Measurements from ENCODE around the gene SCFD2.

Gene SCFD2

GRCh38 chr4:53123819-53124218, 242.0 kb downstream of the SCFD2 start:
- no peak overlapping the region for H3K4me2 ChIP-seq (ENCODE audit: low read length)
- no peak overlapping the region for H3K27ac ChIP-seq (ENCODE audit: low read length)
- no peak overlapping the region for H3K9ac ChIP-seq (ENCODE audit: low read length)
- H3K4me1 ChIP-seq (ENCODE audit: low read length) = no peaks in the 10 kb centered on the region
- no peaks in the 10 kb centered on the region for H3K9me3 ChIP-seq (ENCODE audit: insufficient read depth, low read length)
- no peaks in the 10 kb centered on the region for H3K79me2 ChIP-seq (ENCODE audit: low read length)
- no peaks in the 10 kb centered on the region for H3K27me3 ChIP-seq (ENCODE audit: low read depth, low read length)
- no peak overlapping the region for H2AFZ ChIP-seq (ENCODE audit: low read depth, low read length)
- no peaks in the 10 kb centered on the region for H4K20me1 ChIP-seq (ENCODE audit: insufficient read depth, low read length)
- TF ChIP-seq EZH2phosphoT487 (IDR thresholded peaks at IDR 0.05; ENCODE audit: low read depth) = no peak
- TF ChIP-seq, protein P1, sequence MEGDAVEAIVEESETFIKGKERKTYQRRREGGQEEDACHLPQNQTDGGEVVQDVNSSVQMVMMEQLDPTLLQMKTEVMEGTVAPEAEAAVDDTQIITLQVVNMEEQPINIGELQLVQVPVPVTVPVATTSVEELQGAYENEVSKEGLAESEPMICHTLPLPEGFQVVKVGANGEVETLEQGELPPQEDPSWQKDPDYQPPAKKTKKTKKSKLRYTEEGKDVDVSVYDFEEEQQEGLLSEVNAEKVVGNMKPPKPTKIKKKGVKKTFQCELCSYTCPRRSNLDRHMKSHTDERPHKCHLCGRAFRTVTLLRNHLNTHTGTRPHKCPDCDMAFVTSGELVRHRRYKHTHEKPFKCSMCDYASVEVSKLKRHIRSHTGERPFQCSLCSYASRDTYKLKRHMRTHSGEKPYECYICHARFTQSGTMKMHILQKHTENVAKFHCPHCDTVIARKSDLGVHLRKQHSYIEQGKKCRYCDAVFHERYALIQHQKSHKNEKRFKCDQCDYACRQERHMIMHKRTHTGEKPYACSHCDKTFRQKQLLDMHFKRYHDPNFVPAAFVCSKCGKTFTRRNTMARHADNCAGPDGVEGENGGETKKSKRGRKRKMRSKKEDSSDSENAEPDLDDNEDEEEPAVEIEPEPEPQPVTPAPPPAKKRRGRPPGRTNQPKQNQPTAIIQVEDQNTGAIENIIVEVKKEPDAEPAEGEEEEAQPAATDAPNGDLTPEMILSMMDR (IDR thresholded peaks at IDR 0.05; ENCODE audit: low read depth, low read length) = no peak
- H3K4me3 ChIP-seq (ENCODE audit: low read length) = no peak overlapping the region
- H3K36me3 ChIP-seq (replicated peaks; ENCODE audit: low read depth, low read length) = no peaks in the 10 kb centered on the region

GRCh38 chr4:53123171-53123570, 242.7 kb downstream of the SCFD2 start:
- Histone ChIP-seq H3K27ac (ENCODE audit: low read length) (no peak overlapping the region), H4K20me1 (ENCODE audit: insufficient read depth, low read length) (no peaks in the 10 kb centered on the region), H3K4me2 (ENCODE audit: low read length) (no peak overlapping the region), H3K9me3 (ENCODE audit: insufficient read depth, low read length) (no peaks in the 10 kb centered on the region), H3K4me3 (ENCODE audit: low read length) (no peak overlapping the region), H3K36me3 (replicated peaks; ENCODE audit: low read depth, low read length) (no peaks in the 10 kb centered on the region), H3K79me2 (ENCODE audit: low read length) (no peaks in the 10 kb centered on the region), H3K4me1 (ENCODE audit: low read length) (no peaks in the 10 kb centered on the region), H3K9ac (ENCODE audit: low read length) (no peak overlapping the region), H3K27me3 (ENCODE audit: low read depth, low read length) (no peaks in the 10 kb centered on the region), H2AFZ (ENCODE audit: low read depth, low read length) (no peak overlapping the region)
- no peak for TF ChIP-seq EZH2phosphoT487 (IDR thresholded peaks at IDR 0.05; ENCODE audit: low read depth)
- TF ChIP-seq, protein P1 (IDR thresholded peaks at IDR 0.05; ENCODE audit: low read depth, low read length) = no peak

GRCh38 chr4:53122280-53123116, 243.4 kb downstream of the SCFD2 start:
- no peaks in the 10 kb centered on the region for H3K27me3 ChIP-seq (ENCODE audit: low read depth, low read length)
- no peaks in the 10 kb centered on the region for H4K20me1 ChIP-seq (ENCODE audit: insufficient read depth, low read length)
- no peaks in the 10 kb centered on the region for H3K79me2 ChIP-seq (ENCODE audit: low read length)
- no peak overlapping the region for H3K4me2 ChIP-seq (ENCODE audit: low read length)
- TF ChIP-seq EZH2phosphoT487 (IDR thresholded peaks at IDR 0.05; ENCODE audit: low read depth) = no peak
- TF ChIP-seq, protein P1 (IDR thresholded peaks at IDR 0.05; ENCODE audit: low read depth, low read length) = no peak
- no peak overlapping the region for H3K4me3 ChIP-seq (ENCODE audit: low read length)
- no peak overlapping the region for H3K27ac ChIP-seq (ENCODE audit: low read length)
- no peak overlapping the region for H3K9ac ChIP-seq (ENCODE audit: low read length)
- H3K4me1 ChIP-seq (ENCODE audit: low read length) = no peaks in the 10 kb centered on the region
- H3K36me3 ChIP-seq (replicated peaks; ENCODE audit: low read depth, low read length) = no peaks in the 10 kb centered on the region
- H2AFZ ChIP-seq (ENCODE audit: low read depth, low read length) = no peak overlapping the region
- no peaks in the 10 kb centered on the region for H3K9me3 ChIP-seq (ENCODE audit: insufficient read depth, low read length)

- no peak overlapping the region for H3K9ac ChIP-seq (ENCODE audit: low read length)
- no peaks in the 10 kb centered on the region for H3K36me3 ChIP-seq (replicated peaks; ENCODE audit: low read depth, low read length)
- H2AFZ ChIP-seq (ENCODE audit: low read depth, low read length) = no peak overlapping the region
- H3K9me3 ChIP-seq (ENCODE audit: insufficient read depth, low read length) = no peaks in the 10 kb centered on the region
- H3K4me2 ChIP-seq (ENCODE audit: low read length) = no peak overlapping the region
- H3K4me3 ChIP-seq (ENCODE audit: low read length) = no peak overlapping the region
- no peaks in the 10 kb centered on the region for H4K20me1 ChIP-seq (ENCODE audit: insufficient read depth, low read length)
- H3K27me3 ChIP-seq (ENCODE audit: low read depth, low read length) = no peaks in the 10 kb centered on the region
- TF ChIP-seq EZH2phosphoT487 (IDR thresholded peaks at IDR 0.05; ENCODE audit: low read depth) = no peak
- TF ChIP-seq, protein P1 (IDR thresholded peaks at IDR 0.05; ENCODE audit: low read depth, low read length) = no peak
- no peak overlapping the region for H3K27ac ChIP-seq (ENCODE audit: low read length)
- no peaks in the 10 kb centered on the region for H3K79me2 ChIP-seq (ENCODE audit: low read length)
- no peaks in the 10 kb centered on the region for H3K4me1 ChIP-seq (ENCODE audit: low read length)
Observed at GRCh38 chr4:53121264-53121865, 244.5 kb downstream of the SCFD2 start.
